GM19328 (cell line): ENCODE data around the gene LSS.
"Not testable (repeated sequence)": the region's sequence is repeated elsewhere in the genome, so short reads cannot be mapped to it uniquely, and the experiment has no call there.

ENCODE experiments used
- ATAC-seq: cut with Tn5 transposase; IDR thresholded peaks from one replicate; pipeline ENCODE4 v1.9.1; 2021; ENCODE audit warnings: mild to moderate bottlenecking, moderate library complexity; ENCODE audit not compliant: unreplicated experiment

LSS gene

DNA sequence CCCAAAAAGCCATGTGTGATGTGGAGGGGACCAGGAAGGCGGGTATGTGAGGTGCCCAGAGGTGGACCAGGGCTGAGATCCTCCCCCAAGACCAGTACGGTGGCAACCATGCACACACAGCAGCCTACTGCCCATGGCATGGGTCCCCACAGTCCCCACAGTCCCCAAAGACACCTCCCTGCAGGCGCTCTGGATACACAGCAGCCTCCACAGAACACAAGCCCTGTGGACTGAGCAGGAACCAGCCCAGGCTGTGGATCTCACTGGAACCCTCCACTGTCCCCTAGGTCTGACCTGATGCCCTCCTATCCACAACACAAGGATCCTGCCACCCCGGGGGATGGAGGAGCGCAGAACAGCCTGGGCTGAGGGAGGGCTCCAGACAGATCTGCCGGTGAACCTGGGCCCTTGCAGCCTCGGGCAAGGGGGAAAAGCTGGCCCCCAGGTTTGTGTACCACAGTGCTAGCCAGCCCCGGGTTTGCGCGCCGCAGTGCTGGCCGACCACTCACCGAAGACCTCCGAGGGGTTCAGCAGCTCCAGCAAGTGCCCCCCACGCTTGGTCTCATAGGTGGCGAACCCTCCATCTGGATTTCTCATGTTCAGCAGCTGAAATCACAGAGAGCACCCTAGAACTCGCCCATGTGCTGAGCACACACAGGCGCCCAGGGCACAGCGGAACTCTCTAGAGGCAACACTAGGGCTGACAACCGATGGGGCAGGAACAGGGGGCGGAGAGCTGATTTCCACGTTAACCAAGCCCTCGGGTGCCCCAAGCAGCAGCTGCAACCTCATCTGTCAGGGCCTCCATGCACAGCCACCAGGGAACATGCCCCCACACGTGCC lies 22.2 kb downstream of the LSS start:
- no peak for ATAC-seq

DNA sequence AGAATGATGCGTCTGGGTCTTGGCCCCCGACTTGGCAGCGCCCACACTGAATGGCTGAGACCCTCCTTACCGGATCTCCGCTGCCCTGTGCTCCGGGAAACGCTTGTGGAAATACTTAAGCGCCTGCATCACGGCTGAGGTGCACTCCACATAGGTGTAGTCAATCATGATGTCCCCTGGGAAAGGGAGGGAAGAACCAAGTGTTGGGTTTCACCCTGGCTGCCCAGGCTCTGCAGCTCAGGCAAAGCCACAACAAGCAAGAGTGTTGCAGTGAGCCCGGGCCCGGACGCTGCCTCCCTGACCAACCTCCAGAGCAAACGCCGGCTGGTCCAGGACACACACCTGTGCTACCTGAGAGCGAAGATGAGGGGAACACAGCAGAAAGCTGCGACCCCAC lies 22.8 kb downstream of the LSS start:
- no peak for ATAC-seq

DNA sequence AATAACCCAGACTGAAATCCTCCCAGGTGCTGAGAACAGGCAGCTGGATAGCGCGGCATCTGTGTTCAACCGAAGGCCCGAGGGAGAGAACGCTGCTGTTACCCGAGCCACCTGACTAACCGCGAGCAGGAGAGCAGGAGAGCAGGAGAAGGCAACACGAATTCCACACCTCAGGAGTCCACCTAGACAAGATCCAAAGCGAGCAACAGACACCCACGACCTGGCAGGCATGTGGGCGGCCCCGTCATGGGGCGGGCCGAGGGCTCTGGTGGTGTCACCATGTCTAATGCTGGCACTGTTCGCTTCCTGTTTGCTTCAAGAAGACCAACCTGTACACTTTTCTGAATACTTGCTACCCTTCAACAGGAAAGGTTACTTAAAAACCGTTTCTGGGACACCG lies 23.4 kb downstream of the LSS start:
- no peak for ATAC-seq

DNA sequence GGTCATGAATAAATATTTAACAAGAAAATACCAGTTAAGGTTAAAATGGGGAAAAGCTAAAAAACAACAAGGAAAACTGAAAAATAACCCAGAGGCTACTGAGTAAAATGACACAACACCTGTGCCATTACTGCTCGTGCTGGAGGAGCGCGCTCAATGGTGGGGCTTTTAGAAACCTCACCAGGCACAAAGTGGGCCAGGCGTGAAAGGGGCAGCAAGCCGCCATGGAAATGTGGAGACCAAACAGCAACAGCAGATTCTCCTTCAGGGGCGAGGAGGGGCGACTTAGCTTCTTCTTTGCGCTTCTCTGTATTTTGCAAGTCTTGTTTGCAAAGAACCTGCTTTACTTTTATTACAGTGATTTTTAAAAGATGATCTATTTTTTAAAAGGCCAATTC lies 25.4 kb downstream of the LSS start:
- no peak for ATAC-seq

DNA sequence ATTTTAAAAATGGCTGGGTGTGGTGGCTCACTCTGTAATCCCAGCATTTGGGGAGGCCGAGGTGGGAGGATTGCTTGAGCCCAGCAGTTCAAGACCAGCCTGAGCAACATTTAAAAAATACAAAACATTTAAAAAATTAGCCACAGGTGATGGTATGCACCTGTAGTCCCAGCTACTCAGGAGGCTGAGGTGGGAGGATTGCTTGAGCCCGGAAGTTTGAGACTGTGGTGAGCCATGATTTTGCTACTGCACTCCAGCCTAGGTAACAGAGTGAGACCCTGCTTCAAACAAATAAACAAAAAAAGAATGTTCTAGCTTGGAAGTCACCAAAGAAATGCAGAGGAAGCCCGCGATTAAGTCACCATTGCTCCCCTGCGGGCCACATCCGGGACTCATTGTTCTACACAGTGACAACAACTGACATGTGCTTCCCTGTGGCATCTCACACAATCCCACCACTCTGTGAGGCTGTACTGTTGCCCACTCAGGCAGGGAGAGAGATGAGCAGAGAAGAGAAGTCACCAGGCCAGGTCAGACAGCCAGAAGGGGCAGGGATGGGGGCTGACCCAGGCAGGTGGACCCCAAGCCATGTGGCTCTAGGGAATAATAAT lies 25.9 kb downstream of the LSS start:
- no peak for ATAC-seq

DNA sequence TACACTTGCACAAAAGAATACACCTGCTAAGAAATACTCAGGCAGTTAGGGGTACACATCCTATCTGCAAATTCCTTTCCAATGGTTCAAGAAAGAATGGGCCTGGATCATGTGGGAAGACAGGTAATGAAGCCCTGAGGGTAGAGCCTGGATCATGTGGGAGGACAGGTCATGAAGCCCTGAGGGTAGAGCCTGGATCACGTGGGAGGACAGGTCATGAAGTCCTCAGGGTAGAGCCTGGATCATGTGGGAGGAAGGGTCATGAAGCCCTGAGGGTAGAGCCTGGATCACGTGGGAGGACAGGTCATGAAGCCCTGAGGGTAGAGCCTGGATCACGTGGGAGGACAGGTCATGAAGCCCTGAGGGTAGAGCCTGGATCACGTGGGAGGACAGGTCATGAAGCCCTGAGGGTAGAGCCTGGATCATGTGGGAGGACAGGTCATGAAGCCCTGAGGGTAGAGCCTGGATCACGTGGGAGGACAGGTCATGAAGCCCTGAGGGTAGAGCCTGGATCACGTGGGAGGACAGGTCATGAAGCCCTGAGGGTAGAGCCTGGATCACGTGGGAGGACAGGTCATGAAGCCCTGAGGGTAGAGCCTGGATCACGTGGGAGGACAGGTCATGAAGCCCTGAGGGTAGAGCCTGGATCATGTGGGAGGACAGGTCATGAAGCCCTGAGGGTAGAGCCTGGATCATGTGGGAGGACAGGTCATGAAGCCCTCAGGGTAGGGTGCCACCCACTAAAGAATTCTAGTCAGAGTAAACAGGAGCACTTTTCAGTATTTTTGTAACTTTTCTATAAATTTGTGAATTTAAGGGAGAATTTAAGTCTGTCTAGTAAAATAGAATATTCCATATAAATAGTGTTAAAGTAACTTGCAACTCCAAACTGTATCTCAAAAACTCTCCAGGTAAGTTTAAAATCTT lies 27.4 kb downstream of the LSS start:
- ATAC-seq, result not testable (repeated sequence)

DNA sequence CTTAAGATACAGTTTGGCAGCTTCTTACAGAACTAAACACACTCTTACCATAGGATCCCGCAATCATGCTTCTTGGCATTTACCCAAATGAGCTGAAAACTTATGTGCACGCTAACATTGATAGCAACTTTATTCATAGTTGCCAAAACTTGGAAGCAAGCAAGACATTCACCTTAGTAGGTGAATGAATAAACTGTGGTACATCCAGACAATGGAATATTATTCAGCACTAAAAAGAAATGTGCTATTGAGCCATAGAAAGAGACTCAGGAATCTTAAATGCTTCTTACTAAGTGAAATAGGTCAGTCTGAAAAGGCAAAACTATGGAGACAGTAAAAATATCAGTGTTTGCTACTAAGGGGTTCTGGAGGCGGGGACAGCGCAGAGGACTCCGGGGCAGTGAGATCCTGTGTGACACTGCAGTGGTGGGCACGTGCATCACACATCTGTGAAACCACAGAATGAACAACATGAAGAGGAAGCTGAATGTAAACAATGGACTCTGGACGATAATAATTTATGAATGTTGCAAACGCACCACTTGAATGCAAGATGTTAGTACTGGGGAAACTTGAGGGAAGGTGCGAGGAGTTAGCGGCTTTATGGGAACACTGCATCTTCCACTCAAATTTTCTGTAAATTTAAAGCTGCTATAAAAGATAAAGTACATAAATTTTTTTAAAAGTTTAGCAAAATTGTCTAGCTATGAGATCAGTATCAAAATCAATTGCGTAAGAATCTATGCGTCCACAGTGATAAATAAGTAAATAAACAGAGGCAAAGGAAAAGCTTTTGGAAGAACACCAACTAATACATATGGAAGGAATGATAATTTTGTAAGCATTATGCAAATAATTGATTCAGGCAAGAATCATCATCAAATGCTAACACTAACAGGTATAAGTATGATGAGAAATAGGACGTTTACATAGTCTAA lies 28.9 kb downstream of the LSS start:
- no peak for ATAC-seq

DNA sequence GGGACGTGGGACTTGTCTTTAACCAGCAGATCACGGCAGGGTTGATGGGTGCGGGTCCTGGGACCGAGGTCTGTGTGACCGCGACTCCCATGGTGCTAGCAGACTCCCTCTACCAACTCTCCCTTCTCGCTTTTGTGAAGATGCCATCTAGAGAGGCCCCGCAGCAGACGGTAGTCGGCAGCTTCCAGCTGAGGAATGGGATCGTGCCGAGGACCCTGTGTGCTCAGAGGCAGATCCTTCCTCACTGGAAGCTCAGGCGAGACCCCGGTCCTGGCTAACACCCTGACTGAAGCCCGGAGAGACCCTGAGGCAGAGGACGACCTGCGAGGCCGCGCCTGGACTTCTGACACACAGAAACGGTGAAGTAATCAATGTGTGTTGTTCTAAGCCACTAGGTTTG lies 31.8 kb downstream of the LSS start:
- ATAC-seq, result no peak

DNA sequence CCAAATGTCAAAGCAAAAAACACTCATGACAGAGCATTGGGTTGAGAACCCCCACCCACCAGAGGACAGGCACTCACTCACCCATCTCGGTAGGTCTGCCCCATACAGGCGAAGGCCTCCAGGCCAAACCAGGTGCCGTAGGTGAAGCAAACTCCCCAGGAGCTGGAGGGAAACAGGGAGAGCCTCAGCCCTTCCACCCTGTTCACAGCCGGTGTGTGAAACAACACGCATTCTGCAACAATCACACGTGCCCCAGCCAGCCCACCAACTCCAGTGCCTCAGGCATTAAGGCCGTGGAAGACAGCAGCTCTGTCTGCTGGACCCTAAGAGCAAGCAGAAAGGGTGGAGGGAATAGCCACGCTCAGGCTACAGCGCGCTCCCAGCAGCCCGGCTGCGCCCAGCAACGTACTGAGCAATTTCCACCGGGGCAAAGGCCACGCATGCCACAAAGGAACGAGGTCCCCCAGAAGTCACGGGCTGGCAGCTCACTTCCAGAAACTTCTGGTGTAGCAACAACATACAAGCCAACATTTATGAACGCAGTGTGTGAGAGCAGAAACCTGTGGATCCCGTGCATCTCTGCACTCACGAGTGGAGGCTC lies 32.9 kb downstream of the LSS start:
- ATAC-seq, result no peak

DNA sequence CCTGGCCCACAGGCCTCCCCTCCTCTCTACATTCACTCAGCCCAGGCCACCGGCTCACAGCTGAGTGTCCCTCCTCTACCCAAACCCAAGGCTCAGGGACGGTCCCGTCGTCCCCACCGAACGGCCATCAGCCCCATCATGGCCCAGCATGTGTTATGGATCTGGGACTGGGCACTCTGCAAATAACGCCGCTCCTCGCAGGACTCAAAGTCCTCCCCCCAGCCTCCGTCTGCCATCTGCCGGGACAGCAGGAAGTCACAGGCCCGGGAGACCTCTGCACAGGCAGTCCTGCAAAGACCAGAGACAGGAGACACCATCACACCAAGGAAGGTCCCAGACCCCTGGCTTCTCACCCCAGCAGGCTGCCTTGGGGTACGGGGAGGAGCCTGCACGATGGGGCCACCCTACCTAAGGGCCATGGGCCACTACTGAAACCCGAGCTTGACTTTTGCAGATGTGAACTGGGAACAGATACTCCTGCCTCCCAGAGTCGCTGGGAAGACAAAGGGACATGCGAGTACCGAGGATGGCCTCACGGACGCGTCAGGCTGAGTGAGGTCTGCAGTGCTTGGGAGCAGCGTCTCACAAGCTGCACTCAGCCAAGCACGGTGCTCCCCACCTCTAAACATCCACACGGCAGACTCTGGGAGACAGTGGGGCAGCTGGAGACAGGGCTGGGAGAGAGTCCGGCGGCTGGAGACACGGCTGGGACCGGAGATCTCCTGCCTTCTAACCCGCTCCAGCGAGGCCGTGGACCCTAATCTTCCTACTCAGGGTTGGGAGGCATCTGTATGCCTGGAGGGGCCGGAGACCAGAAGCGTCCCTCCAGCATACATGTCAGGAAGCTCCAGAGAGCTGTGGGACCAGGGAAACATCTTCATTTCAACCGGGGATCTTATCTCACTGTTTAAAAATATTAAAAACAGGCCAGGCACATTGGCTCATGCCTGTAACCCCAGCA lies 33.9 kb downstream of the LSS start:
- no peak for ATAC-seq

DNA sequence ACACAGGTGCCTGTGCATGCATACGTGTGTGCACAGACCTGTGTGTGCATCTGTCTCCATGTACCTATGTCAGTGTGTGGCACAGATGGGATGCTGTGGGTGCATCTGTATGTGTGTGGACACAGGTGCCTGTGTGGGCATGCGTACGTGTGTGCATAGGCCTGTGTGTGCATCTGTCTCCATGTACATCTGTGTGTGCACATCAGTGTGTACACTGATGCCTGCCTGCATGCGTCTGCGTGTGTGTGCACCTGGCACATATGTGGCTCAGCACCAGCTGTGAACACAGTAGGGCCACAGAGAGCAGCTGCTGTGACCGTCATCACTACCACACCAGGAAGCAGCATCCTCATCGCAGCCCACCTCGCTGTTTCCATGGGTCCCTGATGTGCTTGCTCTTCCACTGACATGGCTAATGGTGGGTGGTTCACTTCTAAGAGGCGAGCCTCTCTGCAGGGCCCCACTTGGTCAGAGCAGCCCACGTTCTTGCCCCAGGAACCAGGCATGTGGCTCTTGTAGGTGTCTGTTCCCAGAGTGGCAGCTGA lies 34.7 kb downstream of the LSS start:
- no peak for ATAC-seq

DNA sequence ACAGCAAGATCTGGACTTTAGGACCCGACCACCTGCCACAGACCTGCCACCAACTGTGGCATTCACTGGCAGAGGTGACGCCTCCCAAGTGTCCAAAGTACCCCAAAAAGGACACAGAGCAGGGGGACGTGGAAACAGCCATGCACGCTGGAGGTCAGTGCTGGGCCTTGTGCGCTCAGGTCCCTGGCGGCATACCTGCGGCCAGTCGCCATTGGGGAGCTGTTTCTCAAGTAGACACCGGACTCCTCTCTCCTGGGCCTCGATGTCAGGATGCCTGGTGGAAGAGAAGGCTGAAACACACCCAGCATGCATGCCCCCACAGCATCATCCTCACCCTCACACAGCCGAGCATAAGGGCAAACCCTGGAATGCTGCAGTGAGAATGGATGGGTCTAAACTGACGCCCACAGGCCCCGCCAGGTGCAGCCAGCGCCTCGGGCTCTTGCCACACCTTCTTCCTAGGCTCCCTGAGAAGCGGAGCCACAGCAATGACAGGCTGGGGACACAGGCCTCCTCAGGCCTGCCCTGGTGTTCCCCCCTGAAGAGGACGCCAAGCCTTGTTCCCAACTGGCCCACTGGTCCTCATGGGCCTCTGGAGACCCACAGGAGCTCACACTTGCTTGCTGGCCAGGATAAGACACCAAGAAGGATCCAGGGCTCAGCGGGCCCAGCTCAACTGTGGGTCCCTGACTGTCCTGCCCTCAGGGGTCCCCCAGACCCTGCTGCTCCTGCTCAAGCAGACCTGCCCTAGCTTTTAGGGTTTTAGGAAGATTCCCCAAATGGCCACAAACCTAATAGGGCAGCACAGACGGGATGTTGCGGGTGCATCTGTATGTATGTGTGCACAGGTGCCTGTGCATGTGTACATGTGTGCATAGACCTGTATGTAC lies 36.6 kb downstream of the LSS start:
- no peak for ATAC-seq

DNA sequence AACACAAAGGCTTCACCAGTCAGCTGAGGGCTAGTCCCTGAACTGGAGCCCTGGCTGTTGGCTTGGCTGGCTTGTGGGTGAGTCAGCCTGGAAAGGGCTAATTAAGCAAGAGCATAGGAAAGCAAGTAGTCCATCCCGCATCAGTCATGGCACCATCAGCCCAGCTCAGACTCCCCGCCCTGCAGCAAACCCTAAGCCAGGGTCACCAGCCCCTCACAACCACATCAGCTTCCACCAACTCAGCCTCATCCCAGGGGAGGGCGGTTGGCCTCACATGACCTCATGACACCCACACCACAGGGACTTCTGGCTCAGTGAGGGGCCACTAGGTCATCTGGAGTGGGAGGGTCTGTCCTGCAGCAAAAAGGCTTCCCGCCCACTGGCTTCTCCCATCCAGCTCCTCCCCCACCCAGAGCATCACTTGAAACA lies 37.3 kb downstream of the LSS start:
- no peak for ATAC-seq

DNA sequence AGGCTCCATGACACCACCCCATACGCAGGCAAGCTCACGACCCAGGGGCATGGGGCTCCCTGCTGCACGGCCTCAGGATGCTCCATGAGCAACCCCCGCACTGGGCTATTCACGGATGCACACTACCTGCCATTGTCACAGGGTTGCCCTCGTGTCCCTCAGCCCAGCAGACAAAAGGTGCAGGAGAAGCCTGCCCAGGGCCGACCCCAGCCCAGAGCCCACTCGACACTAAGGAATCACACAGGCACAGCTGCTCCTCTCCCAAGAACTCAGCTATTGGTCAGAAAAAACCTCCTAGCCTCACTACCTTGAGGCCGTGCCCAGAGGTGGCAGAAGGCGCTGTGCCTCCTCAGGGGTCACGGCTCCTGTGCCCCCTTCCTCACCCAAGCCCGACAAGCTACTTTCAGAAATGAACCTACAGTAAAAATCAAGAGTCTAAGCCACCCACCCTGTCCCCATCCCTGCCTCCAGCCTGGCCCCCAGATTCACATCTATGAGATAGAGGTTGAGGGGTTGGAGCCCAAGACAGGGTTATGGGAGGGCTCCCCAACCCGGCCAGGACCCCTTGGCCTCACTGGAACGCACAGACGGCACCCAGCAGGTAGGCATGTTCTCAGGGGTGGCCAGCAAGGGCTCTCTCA lies 38.0 kb downstream of the LSS start:
- ATAC-seq, result no peak

DNA sequence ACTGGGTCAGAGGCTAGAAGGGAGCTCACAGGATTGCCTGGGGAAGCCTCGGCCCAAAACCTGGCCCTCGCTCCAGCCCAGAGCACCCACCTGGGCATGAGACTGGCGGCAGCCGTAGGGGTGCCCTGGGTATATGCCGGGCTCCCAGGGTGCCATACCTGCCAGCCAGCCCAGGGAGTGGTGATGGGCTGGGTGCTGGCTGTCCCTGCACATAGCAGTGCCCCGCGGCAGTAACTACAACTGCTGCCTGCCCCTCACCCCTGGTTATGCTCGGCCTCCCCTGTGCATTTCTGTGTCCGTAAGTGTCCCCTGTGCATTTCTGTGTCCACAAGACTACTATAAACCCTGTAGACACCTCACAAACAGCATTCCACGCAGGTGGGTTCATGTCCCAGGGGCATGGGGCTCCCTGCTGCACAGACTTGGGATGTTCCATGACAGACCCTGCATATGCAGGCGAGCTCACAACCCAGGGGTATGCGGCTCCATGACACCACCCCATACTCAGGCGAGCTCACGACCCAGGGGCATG lies 38.5 kb downstream of the LSS start:
- ATAC-seq, result no peak

DNA sequence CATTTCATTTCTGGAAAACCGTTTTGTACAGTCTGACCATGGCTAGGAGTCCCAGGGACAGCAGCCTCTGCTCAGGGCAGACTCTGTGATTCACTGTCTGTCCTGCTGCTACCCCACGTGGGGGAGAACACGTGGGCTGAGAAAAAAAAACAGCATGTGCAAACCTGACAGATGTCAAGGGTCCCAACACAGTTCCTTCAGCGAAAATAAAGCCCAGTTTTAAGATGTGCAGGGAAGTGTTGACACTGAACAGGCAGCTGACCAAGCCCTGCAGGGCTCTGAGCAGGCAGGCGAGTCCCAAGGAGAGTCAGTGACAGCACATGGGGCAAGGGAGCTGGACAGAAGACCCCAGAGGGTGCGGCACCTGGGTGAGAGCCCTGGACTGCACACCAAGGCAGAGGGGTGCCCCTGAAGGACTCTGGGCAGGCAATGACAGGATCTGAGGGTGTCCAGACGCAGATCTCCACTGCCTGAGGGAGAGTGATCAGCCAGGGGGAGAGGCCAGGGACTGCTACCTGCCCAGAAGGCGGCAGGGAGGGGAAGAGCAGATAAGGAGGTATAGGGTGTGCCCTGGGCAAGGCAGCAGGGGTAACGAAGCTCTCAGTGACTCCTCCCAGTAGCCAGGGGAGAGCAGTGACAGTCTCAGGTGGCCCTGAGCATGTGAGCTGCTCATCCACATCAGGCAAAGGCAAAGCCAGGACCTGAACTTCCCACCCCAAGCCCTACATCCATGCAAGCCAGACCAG lies 39.2 kb downstream of the LSS start:
- no peak for ATAC-seq
